ENCODE measurements around the gene DEPDC4. TPM values are rescaled to one million over a fixed set of nuclear protein-coding genes. Genes with fewer than 3 reads are reported as not detected.
A peak's percentile ranks its signal among the peaks of the same experiment; 100 is the strongest.
"Not testable (repeated sequence)": the region's sequence is repeated elsewhere in the genome, so short reads cannot be mapped to it uniquely, and the experiment has no call there.

DEPDC4 gene
- total RNA-seq, 2 experiments from 2014 or later = 1.4 to 4.1 TPM

DNA sequence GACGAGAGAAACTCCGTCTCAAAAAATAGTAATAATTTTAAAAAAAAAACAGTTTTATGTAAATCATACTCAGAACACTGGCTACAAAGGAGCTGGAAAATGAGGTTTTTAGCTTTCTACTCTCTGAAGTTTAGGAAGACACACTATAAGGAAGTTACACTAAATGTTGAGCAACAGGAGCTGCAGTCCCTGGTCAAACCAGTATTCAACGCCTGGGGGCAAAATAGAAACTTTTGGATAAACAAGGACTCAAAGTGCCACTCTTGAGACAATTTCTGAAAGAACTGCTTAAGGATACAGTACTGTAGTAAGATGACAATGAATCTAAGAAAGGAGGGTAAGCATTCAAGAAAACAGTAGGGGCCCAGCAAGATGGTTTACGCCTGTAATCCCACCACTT, 37.0 kb downstream of the DEPDC4 start:
- no peaks in the 10 kb centered on the region for H4K20me1 ChIP-seq (ENCODE audit: insufficient read depth, low read length)
- no peaks in the 10 kb centered on the region for H3K9me3 ChIP-seq (ENCODE audit: low read length)
- H3K9me2 ChIP-seq (ENCODE audit: insufficient read depth, low read length) = no peaks in the 10 kb centered on the region
- peaks cover 15% of the 10 kb centered on the region for H3K36me3 ChIP-seq (ENCODE audit: insufficient read depth, low read length)
- no peak overlapping the region for H2AFZ ChIP-seq (ENCODE audit: low read length)
- ChIA-PET CTCF (ENCODE audit: unreplicated experiment) (interaction anchor here (0.5 to 0.6 kb wide), 2 partner anchors 8 to 12 kb away, joined by 3 to 7 read pairs; no protein-coding TSS in a partner anchor), POLR2A (interaction anchor here (0.5 to 1.4 kb wide), 3 partner anchors 16 to 30 kb away, joined by 3 to 4 read pairs (median 3); no protein-coding TSS in a partner anchor)
- H3K4me2 ChIP-seq (ENCODE audit: low read length) = no peak overlapping the region
- no peaks in the 10 kb centered on the region for H3K4me1 ChIP-seq (ENCODE audit: insufficient read depth, low read length, poor library complexity, severe bottlenecking)
- intact Hi-C loops (cut with micrococcal nuclease; ENCODE audit: unreplicated experiment) = loop anchor here (5.0 kb wide), 3 partner anchors 117 to 512 kb away; no protein-coding TSS in a partner anchor
- H3K27ac ChIP-seq (ENCODE audit: low read depth, low read length, poor library complexity, severe bottlenecking) = no peak overlapping the region
- H3K79me2 ChIP-seq (ENCODE audit: insufficient read depth, low read depth, low read length) = no peaks in the 10 kb centered on the region
- DNase-seq (ENCODE audit: low spot score) = no peak
- H3K4me3 ChIP-seq (ENCODE audit: low read depth, low read length, poor library complexity, severe bottlenecking) = no peak overlapping the region
- BruUV-seq (replicated peaks) = no TSS peak
- TF ChIP-seq CTCF (conservative IDR thresholded peaks at IDR 0.05; ENCODE audit: low read length) (no peak), EZH2phosphoT487 (IDR thresholded peaks at IDR 0.05; ENCODE audit: borderline replicate concordance, low read depth, low read length) (no peak)

- CTCF ChIA-PET (ENCODE audit: unreplicated experiment) = interaction anchor here (0.5 kb wide), 1 partner anchor 9 kb away, joined by 7 read pairs; no protein-coding TSS in a partner anchor
- no peaks in the 10 kb centered on the region for H3K79me2 ChIP-seq (ENCODE audit: insufficient read depth, low read depth, low read length)
- intact Hi-C loops (cut with micrococcal nuclease; ENCODE audit: unreplicated experiment) = no loop called here
- no peak overlapping the region for H3K4me2 ChIP-seq (ENCODE audit: low read length)
- peak; percentile 21 for DNase-seq (ENCODE audit: low spot score)
- POLR2A ChIA-PET = interaction anchor here (0.5 to 1.4 kb wide), 6 partner anchors 17 to 1180 kb away, joined by 3 to 5 read pairs (median 4); no protein-coding TSS in a partner anchor
- peaks cover 22% of the 10 kb centered on the region for H3K36me3 ChIP-seq (ENCODE audit: insufficient read depth, low read length)
- peak; percentile 48 for TF ChIP-seq CTCF (conservative IDR thresholded peaks at IDR 0.05; ENCODE audit: low read length)
- no peak for TF ChIP-seq EZH2phosphoT487 (IDR thresholded peaks at IDR 0.05; ENCODE audit: borderline replicate concordance, low read depth, low read length)
- H2AFZ ChIP-seq (ENCODE audit: low read length) = no peak overlapping the region
- H3K9me2 ChIP-seq (ENCODE audit: insufficient read depth, low read length) = no peaks in the 10 kb centered on the region
- H3K27ac ChIP-seq (ENCODE audit: low read depth, low read length, poor library complexity, severe bottlenecking) = no peak overlapping the region
- H3K4me3 ChIP-seq (ENCODE audit: low read depth, low read length, poor library complexity, severe bottlenecking) = no peak overlapping the region
- H4K20me1 ChIP-seq (ENCODE audit: insufficient read depth, low read length) = no peaks in the 10 kb centered on the region
- H3K9me3 ChIP-seq (ENCODE audit: low read length) = no peaks in the 10 kb centered on the region
- H3K4me1 ChIP-seq (ENCODE audit: insufficient read depth, low read length, poor library complexity, severe bottlenecking) = no peaks in the 10 kb centered on the region
- BruUV-seq (replicated peaks) = no TSS peak
Measured at GRCh38 chr12:100229036-100229635, 37.7 kb downstream of the DEPDC4 start.

- Histone ChIP-seq H3K79me2 (ENCODE audit: insufficient read depth, low read depth, low read length) (no peaks in the 10 kb centered on the region), H4K20me1 (ENCODE audit: insufficient read depth, low read length) (no peaks in the 10 kb centered on the region), H3K27ac (ENCODE audit: low read depth, low read length, poor library complexity, severe bottlenecking) (no peak overlapping the region), H3K9me3 (ENCODE audit: low read length) (no peaks in the 10 kb centered on the region), H3K36me3 (ENCODE audit: insufficient read depth, low read length) (peaks cover 50% of the 10 kb centered on the region), H3K9me2 (ENCODE audit: insufficient read depth, low read length) (no peaks in the 10 kb centered on the region), H3K4me2 (ENCODE audit: low read length) (no peak overlapping the region), H3K4me1 (ENCODE audit: insufficient read depth, low read length, poor library complexity, severe bottlenecking) (no peaks in the 10 kb centered on the region), H3K4me3 (ENCODE audit: low read depth, low read length, poor library complexity, severe bottlenecking) (no peak overlapping the region), H2AFZ (ENCODE audit: low read length) (no peak overlapping the region)
- ChIA-PET POLR2A (interaction anchor here (0.6 to 1.2 kb wide), 3 partner anchors 10 to 168 kb away, joined by 3 to 4 read pairs (median 3); no protein-coding TSS in a partner anchor), CTCF (ENCODE audit: unreplicated experiment) (no interaction called here)
- intact Hi-C loops (cut with micrococcal nuclease; ENCODE audit: unreplicated experiment) = no loop called here
- TF ChIP-seq CTCF (conservative IDR thresholded peaks at IDR 0.05; ENCODE audit: low read length) = no peak
- no peak for TF ChIP-seq EZH2phosphoT487 (IDR thresholded peaks at IDR 0.05; ENCODE audit: borderline replicate concordance, low read depth, low read length)
- no peak for DNase-seq (ENCODE audit: low spot score)
- BruUV-seq (replicated peaks) = no TSS peak
Measured at GRCh38 chr12:100225491-100225890, 41.4 kb downstream of the DEPDC4 start.

DNA sequence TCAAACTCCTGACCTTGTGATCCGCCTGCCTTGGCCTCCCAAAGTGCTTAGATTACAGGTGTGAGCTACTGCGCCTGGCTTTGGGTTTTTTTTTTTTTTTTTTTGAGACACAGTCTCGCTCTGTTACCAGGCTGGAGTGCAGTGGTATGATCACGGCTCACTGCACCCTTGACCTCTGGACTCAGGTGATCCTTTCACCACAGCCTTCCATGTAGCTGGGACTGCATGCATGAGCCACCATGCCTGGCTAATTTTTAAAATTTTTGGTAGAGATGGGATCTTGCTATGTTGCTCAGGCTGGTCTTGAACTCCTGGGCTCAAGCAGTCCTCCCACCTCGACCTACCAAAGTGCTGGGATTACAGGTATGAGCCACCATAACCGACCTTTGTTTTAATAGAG, 44.7 kb downstream of the DEPDC4 start:
- CTCF ChIA-PET (ENCODE audit: unreplicated experiment); H3K4me2 ChIP-seq (ENCODE audit: low read length); H2AFZ ChIP-seq (ENCODE audit: low read length); BruUV-seq (replicated peaks); H3K9me3 ChIP-seq (ENCODE audit: low read length); intact Hi-C loops (cut with micrococcal nuclease; ENCODE audit: unreplicated experiment); H3K27ac ChIP-seq (ENCODE audit: low read depth, low read length, poor library complexity, severe bottlenecking); H3K9me2 ChIP-seq (ENCODE audit: insufficient read depth, low read length); H4K20me1 ChIP-seq (ENCODE audit: insufficient read depth, low read length); DNase-seq (ENCODE audit: low spot score); H3K4me3 ChIP-seq (ENCODE audit: low read depth, low read length, poor library complexity, severe bottlenecking); H3K4me1 ChIP-seq (ENCODE audit: insufficient read depth, low read length, poor library complexity, severe bottlenecking); H3K79me2 ChIP-seq (ENCODE audit: insufficient read depth, low read depth, low read length): not testable (repeated sequence)
- POLR2A ChIA-PET = interaction anchor here (1.1 to 1.6 kb wide), 2 partner anchors 10 to 34 kb away, joined by 4 read pairs; no protein-coding TSS in a partner anchor
- peaks cover 77% of the 10 kb centered on the region for H3K36me3 ChIP-seq (ENCODE audit: insufficient read depth, low read length)
